NCI-H345 (cell line): ENCODE measurements around the gene SPTAN1.
"Not testable (repeated sequence)": the region's sequence is repeated elsewhere in the genome, so short reads cannot be mapped to it uniquely, and the experiment has no call there.

Experiments
- DNase-seq: peaks from one replicate; lab custom pipeline; 2025; lab: John Stamatoyannopoulos, UW

The SPTAN1 gene

DNA sequence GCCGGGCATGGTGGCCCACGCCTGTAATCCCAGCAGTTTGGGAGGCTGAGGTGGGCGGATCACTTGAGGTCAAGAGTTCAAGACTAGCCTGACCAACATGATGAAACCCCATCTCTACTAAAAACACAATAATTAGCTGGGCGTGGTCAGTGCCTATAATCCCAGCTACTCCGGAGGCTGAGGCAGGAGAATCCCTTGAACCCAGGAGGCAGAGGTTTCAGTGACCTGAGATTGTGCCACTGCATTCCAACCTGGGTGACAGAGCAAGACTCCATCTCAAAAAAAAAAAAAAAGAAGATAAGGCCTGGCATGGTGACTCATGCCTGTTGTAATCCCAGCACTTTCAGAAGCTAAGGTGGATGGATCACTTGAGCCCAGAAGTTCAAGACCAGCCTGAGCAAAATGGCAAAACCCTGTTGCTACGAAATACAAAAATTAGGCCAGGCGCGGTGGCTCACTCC lies 114.1 kb downstream of the SPTAN1 start:
- DNase-seq, result not testable (repeated sequence)

DNA sequence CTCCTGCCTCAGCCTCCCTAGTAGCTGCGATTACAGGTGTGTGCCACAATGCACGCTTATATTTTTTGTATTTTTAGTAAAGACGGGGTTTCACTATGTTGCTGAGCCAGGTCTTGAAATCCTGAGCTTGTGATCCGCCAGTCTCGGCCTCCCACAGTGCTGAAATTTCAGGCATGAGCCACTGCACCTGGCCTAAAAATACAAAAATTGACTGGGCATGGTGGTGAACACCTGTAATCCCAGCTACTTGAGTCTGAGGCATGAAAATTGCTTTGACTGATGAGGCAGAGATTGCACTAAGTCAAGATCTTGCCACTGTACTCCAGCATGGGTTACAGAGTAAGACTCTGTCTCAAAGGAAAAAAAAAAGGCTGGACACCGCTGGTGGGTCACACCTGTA lies 117.4 kb downstream of the SPTAN1 start:
- no peak for DNase-seq

DNA sequence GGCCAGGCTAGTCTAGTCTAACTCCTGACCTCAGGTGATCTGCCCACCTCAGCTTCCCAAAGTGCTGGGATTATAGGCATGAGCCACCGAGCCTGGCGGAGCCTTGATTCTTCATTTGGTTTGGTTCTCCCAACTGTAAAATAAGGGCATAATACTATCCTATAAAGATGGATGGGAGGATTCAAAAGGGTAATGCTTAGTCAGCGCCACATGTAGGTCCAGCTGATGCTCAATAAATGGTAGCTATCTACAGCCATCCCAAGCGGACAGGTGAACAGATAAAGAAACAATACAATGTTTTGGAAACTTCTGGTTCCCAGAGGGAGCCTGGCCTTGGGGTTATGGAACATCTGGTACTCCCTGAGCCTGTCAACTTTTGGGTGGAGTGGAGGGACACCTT lies 123.0 kb downstream of the SPTAN1 start:
- no peak for DNase-seq

DNA sequence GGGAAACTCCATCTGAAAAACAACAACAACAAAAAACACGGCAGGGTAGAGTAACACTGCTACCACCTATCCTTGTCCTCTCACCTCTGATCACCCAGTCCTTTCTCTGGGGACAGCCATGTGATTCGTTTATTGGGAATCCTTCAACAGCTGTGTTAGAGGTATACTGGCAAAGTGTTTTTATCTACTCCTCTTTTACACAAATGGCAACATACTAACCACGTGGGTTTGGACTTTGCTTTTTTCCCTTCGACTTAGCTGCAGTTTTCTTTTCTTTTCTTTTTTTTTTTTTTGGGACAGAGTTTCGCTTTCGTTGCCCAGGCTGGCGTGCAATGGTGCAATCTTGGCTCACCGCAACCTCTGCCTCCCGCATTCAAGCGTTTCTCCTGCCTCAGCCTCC lies 125.4 kb downstream of the SPTAN1 start:
- DNase-seq, result no peak
